CD8-positive, alpha-beta memory T cell (primary cell): ENCODE data around the gene ZNRD2. TPM values are rescaled to one million over a fixed set of nuclear protein-coding genes. Genes with fewer than 3 reads are reported as not detected.

Source experiments
- CTCF ChIA-PET: fragments of 350-600 bp; sonication (Branson Sonifier 250); formaldehyde crosslinking; loops from one replicate; lab custom pipeline; 2021; ENCODE audit warnings: antibody characterized with exemption; lab: Charles Lee
- POLR2A ChIA-PET: fragments of 350-600 bp; sonication (Branson Sonifier 250); formaldehyde crosslinking; loops from one replicate; lab custom pipeline; 2021; ENCODE audit warnings: antibody characterized with exemption; lab: Charles Lee
- DNase-seq, 5 donors: peaks; one replicate each; pipeline versions ENCODE4 v3.0.0 to v3.0.0-alpha.2; 2020 to 2022; ENCODE audit warnings: mixed read lengths in 1 of 5
- H3K27ac ChIP-seq: one replicate; pipeline ENCODE4 v1.7.0; 2013; ENCODE audit warnings: low read depth, mild to moderate bottlenecking, low read length, moderate library complexity
- H3K27me3 ChIP-seq: 2 replicates; pipeline ENCODE4 v1.7.0; 2013; ENCODE audit warnings: low read length, mild to moderate bottlenecking; ENCODE audit not compliant: insufficient read depth, poor library complexity, severe bottlenecking
- H3K36me3 ChIP-seq: 2 replicates; pipeline ENCODE4 v1.7.0; 2013; ENCODE audit warnings: mild to moderate bottlenecking, low read length, moderate library complexity; ENCODE audit not compliant: insufficient read depth
- H3K4me1 ChIP-seq: 2 replicates; pipeline ENCODE4 v1.7.0; 2013; ENCODE audit warnings: mild to moderate bottlenecking, low read length, moderate library complexity; ENCODE audit not compliant: insufficient read depth
- H3K4me3 ChIP-seq: 2 replicates; pipeline ENCODE4 v1.7.0; 2013; ENCODE audit warnings: mild to moderate bottlenecking, low read length
- H3K9me3 ChIP-seq: 2 replicates; pipeline ENCODE4 v1.7.0; 2013; ENCODE audit warnings: mild to moderate bottlenecking, low read length
- H3K27ac Mint-ChIP-seq, 8 donors: one replicate each; pipeline ENCODE4 v1.8.0; 2020 to 2021; ENCODE audit warnings: mixed read lengths in 8 of 8, mild to moderate bottlenecking in 6 of 8, inconsistent platforms in 3 of 8, moderate library complexity in 3 of 8
- H3K27me3 Mint-ChIP-seq, 2 donors: one replicate each; pipeline ENCODE4 v1.8.0; 2020 to 2021; ENCODE audit warnings: mixed read lengths in 2 of 2, mild to moderate bottlenecking in 1 of 2, moderate library complexity in 1 of 2
- H3K36me3 Mint-ChIP-seq, 3 donors: one replicate each; pipeline ENCODE4 v1.8.0; 2020 to 2021; ENCODE audit warnings: mixed read lengths in 3 of 3, inconsistent platforms in 1 of 3, mild to moderate bottlenecking in 1 of 3
- H3K4me1 Mint-ChIP-seq, 3 donors: one replicate each; pipeline ENCODE4 v1.8.0; 2020 to 2021; ENCODE audit warnings: mixed read lengths in 3 of 3, inconsistent platforms in 1 of 3, mild to moderate bottlenecking in 1 of 3
- H3K4me3 Mint-ChIP-seq, 7 donors: one replicate each; pipeline ENCODE4 v1.8.0; 2020 to 2021; ENCODE audit warnings: mixed read lengths in 7 of 7, mild to moderate bottlenecking in 6 of 7, moderate library complexity in 4 of 7, inconsistent platforms in 2 of 7
- H3K9me3 Mint-ChIP-seq, 5 donors: one replicate each; pipeline ENCODE4 v1.8.0; 2020 to 2022; ENCODE audit warnings: mixed read lengths in 5 of 5, mild to moderate bottlenecking in 3 of 5, moderate library complexity in 2 of 5, inconsistent platforms in 1 of 5
- polyA plus RNA-seq: library from polyadenylated mRNA; unstranded; fragments of 300-500 nt; fragmentation: Illumina TruSeq; gene quantifications from one replicate; pipeline ENCODE4 v1.2.3, GENCODE V29; 2021
- total RNA-seq, 2 experiments: library from RNA; stranded (reverse); gene quantifications; one replicate each; pipeline ENCODE4 v1.2.3, GENCODE V29; 2021

Gene ZNRD2
- total and polyA plus RNA-seq, 3 experiments from 2014 or later: 69.6 to 81.4 (median 77.9) TPM

DNA sequence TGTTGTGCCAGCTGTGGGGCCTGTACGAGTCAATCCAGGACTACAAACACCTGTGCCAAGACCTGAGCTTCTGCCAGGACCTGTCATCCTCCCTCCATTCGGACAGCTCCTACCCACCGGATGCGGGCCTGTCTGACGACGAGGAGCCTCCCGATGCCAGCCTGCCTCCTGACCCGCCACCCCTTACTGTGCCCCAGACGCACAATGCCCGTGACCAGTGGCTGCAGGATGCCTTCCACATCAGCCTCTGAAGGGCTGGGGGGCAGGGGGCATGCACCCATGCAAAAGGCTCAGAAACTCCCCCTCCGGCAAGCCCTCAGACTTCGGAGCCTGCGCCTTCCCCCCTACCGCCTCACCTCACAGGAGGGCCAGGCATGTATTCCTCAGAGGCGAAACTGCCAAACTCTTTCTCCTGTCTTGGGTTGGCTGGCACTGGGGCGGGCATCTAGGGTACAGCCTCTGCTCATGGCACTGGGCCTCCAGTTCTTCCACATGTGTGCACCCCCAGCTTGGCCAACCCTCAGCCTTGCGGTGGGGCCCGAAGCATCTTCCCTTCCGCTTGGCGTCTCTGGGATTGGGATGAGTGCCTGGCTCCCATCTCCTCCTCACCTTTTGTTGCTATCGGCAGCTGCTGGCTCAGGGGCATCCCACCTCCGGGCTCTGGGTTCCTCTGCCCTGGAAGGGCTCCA lies 3.3 kb downstream of the ZNRD2 start:
- H3K27ac Mint-ChIP-seq: peak overlapping the region; percentile 82 to 100 (median 94)
- Histone ChIP-seq H3K27ac (peak overlapping the region; percentile 62), H3K36me3 (no peaks in the 10 kb centered on the region), H3K4me1 (peaks cover 68% of the 10 kb centered on the region), H3K27me3 (no peaks in the 10 kb centered on the region), H3K9me3 (no peaks in the 10 kb centered on the region), H3K4me3 (peak overlapping the region; percentile 72)
- ChIA-PET POLR2A (interaction anchor here (0.9 to 4.3 kb wide), 5 partner anchors 14 to 41 kb away, joined by 3 to 34 read pairs (median 4); partner anchors contain the start of genes LTBP3, MAP3K11 and PCNX3), CTCF (interaction anchor here (1.1 to 5.5 kb wide), 8 partner anchors 9 to 37 kb away, joined by 3 to 78 read pairs (median 10); no protein-coding TSS in a partner anchor)
- H3K9me3 Mint-ChIP-seq: peaks cover 0 to 2% (median 0%) of the 10 kb centered on the region in 5 donors
- H3K4me1 Mint-ChIP-seq: peaks cover 64 to 85% (median 72%) of the 10 kb centered on the region in 3 donors
- H3K4me3 Mint-ChIP-seq: peak overlapping the region; percentile 87 to 99 (median 94)
- peaks cover 0 to 1% of the 10 kb centered on the region in 2 donors for H3K27me3 Mint-ChIP-seq
- peaks cover 0 to 38% (median 6%) of the 10 kb centered on the region in 3 donors for H3K36me3 Mint-ChIP-seq
- no peak for DNase-seq

DNA sequence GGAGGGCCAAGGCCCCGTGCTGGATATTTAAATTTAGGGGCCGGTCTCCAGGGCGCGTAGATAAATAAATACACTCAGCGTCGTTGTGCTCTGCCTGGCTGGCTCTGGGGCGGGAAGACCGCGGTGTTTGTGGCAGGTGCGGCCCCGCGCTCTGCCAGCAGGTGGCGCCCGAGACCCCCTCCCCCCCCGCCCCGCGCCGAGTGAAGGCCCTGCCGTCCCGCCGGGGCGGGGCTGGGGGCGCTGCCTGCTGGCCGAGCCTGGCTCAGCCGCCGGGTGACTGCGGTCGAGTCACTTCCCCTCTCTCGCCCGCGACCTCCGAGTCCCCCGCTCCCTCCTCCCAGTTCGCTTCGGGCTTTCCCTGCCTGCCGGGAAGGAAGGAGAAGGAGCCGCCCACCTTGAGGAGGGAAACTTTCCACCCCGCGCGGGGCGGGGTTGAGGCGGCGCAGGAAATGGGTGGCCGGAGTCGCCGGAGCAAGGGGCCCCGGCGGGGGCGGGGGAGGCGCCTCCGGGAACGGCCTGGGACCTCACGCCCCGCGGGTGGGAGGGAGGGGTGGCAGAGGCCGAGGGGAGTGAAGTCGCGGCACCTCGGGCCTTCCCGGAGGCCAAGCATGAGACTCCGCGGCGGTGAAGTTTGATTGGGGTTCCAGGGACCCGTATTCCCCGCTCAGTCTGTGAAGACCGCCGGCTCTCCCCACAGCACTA lies 4.0 kb downstream of the ZNRD2 start:
- Mint-ChIP-seq H3K4me3 (peak overlapping the region; percentile 91 to 99 (median 96)), H3K4me1 (peaks cover 60 to 80% (median 67%) of the 10 kb centered on the region in 3 donors), H3K27me3 (peaks cover 0 to 1% of the 10 kb centered on the region in 2 donors), H3K27ac (peak overlapping the region; percentile 95 to 100 (median 98)), H3K36me3 (peaks cover 0 to 40% (median 6%) of the 10 kb centered on the region in 3 donors), H3K9me3 (peaks cover 0 to 2% (median 0%) of the 10 kb centered on the region in 5 donors)
- POLR2A ChIA-PET: interaction anchor here (1.0 to 2.3 kb wide), 3 partner anchors 16 to 41 kb away, joined by 3 to 9 read pairs (median 7); partner anchors contain the start of genes LTBP3 and PCNX3
- Histone ChIP-seq H3K27ac (peak overlapping the region; percentile 76), H3K4me1 (peaks cover 64% of the 10 kb centered on the region), H3K4me3 (peak overlapping the region; percentile 87), H3K36me3 (no peaks in the 10 kb centered on the region), H3K9me3 (no peaks in the 10 kb centered on the region), H3K27me3 (no peaks in the 10 kb centered on the region)
- peak; percentile 80 to 91 (median 85) for DNase-seq
- CTCF ChIA-PET: interaction anchor here (1.0 to 6.5 kb wide), 9 partner anchors 14 to 41 kb away, joined by 3 to 78 read pairs (median 35); partner anchors contain the start of gene PCNX3

DNA sequence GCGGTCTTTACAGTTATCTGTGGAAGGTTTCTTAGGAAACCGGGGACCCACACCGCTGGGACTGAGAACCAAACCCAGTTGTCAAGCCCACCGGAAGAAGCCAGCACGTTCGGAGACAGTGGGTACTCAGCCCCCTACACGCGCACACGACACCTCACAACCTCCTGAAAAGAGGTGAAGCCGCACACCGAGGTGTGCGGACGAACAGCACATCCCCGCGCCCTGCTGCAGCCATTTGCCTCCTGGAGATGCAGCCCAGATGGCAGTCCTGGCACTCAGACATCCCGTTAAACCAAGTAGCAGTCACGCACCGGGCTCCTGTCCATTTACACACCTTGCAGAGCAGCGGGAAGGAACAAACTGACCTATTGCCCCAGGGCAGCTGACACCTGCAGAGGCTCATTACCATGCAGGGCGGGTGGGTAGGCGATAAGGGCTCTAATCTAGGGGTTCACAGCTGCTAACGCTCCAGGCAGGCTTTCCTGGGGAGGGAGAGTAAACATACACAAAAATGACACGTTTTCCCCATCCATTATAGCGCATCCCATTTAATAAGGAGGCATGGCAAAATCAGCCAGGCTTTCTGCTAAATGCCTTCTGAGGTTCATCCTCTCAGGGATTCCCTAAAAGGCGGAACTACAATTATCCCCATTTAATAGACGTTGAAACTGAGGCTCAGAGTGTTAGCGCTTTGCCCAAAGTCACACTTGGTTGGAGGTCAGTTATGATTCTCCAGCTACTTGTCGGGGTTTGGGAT lies 4.7 kb downstream of the ZNRD2 start:
- peaks cover 0 to 40% (median 6%) of the 10 kb centered on the region in 3 donors for H3K36me3 Mint-ChIP-seq
- peaks cover 4% of the 10 kb centered on the region for H3K36me3 ChIP-seq

DNA sequence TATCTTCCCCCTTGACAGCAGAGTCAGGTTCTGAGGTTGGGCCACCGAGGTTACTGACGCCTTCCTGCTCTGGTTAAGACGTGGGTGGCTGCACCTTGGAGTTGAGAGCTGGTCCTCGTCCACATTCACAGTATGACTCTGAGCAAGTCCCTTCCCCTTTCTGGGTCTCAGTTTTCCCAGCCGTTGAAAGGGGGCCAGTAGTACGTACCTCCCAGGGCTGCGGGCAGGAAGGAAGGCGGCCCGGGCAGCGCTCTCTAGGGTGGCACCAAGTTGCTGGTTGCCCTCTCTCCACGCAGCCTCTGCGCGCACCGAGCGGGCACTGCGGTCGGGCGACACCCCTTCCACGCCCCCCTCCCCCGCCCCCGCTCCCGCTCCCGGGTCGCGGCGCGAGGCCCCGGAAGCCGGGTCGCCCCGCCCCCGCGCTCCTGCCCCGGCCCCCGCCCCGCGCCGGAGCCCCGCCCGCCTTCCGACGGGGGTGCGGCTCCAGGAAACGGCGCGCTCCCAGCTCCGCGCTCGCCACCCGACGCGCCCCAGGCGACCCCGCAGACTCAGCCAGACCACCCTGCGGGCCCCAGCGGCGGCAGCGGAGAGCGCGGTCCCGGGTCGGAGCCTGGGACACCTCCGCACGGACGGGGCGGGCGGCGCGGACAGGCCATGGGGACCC lies 5.4 kb downstream of the ZNRD2 start, which contains the start of gene EHBP1L1:
TSS of gene EHBP1L1 (plus strand) at position 486 of the 664 bp plus-strand sequence. CDS start 250 bp downstream, outside the sequence.
- Histone ChIP-seq H3K9me3 (no peaks in the 10 kb centered on the region), H3K27ac (peak within 1 kb of the TSS; percentile 89), H3K27me3 (no peaks in the 10 kb centered on the region), H3K4me1 (peaks cover 60% of the 10 kb centered on the region), H3K36me3 (peaks cover 11% of the 10 kb centered on the region), H3K4me3 (peak within 1 kb of the TSS; percentile 89)
- Mint-ChIP-seq H3K27ac (peak within 1 kb of the TSS; percentile 95 to 100 (median 98)), H3K4me3 (peak within 1 kb of the TSS; percentile 91 to 99 (median 96)), H3K27me3 (peaks cover 0 to 1% of the 10 kb centered on the region in 2 donors), H3K4me1 (peaks cover 54 to 72% (median 54%) of the 10 kb centered on the region in 3 donors), H3K9me3 (peaks cover 0 to 2% (median 0%) of the 10 kb centered on the region in 5 donors), H3K36me3 (peaks cover 0 to 41% (median 6%) of the 10 kb centered on the region in 3 donors)
- DNase-seq: peak; percentile 78 to 87 (median 81)
- ChIA-PET CTCF (interaction anchor here (0.7 to 6.5 kb wide), 11 partner anchors 8 to 136 kb away, joined by 3 to 66 read pairs (median 4); partner anchors contain the start of genes KAT5 and PCNX3), POLR2A (interaction anchor here (0.6 to 3.4 kb wide), 13 partner anchors 10 to 273 kb away, joined by 3 to 32 read pairs (median 4); partner anchors contain the start of gene PCNX3)

More for the DNA sequence above, 4.7 kb downstream of the ZNRD2 start:
- peaks cover 0 to 1% of the 10 kb centered on the region in 2 donors for H3K27me3 Mint-ChIP-seq
- H3K27ac Mint-ChIP-seq: peak overlapping the region; percentile 95 to 100 (median 98)
- H3K9me3 Mint-ChIP-seq: peaks cover 0 to 2% (median 0%) of the 10 kb centered on the region in 5 donors
- DNase-seq: peak in 1 of 5 donors; percentile 28
- peak overlapping the region; percentile 76 for H3K27ac ChIP-seq
- no peaks in the 10 kb centered on the region for H3K27me3 ChIP-seq
- H3K4me1 ChIP-seq: peaks cover 60% of the 10 kb centered on the region
- H3K4me1 Mint-ChIP-seq: peaks cover 56 to 76% (median 60%) of the 10 kb centered on the region in 3 donors
- H3K4me3 ChIP-seq: peak overlapping the region; percentile 87
- ChIA-PET POLR2A (interaction anchor here (0.6 to 3.4 kb wide), 7 partner anchors 12 to 272 kb away, joined by 3 to 32 read pairs (median 7); partner anchors contain the start of gene PCNX3), CTCF (interaction anchor here (0.7 to 6.5 kb wide), 9 partner anchors 9 to 137 kb away, joined by 3 to 66 read pairs (median 4); partner anchors contain the start of genes KAT5 and PCNX3)
- peak overlapping the region; percentile 91 to 99 (median 96) for H3K4me3 Mint-ChIP-seq
- no peaks in the 10 kb centered on the region for H3K9me3 ChIP-seq

DNA sequence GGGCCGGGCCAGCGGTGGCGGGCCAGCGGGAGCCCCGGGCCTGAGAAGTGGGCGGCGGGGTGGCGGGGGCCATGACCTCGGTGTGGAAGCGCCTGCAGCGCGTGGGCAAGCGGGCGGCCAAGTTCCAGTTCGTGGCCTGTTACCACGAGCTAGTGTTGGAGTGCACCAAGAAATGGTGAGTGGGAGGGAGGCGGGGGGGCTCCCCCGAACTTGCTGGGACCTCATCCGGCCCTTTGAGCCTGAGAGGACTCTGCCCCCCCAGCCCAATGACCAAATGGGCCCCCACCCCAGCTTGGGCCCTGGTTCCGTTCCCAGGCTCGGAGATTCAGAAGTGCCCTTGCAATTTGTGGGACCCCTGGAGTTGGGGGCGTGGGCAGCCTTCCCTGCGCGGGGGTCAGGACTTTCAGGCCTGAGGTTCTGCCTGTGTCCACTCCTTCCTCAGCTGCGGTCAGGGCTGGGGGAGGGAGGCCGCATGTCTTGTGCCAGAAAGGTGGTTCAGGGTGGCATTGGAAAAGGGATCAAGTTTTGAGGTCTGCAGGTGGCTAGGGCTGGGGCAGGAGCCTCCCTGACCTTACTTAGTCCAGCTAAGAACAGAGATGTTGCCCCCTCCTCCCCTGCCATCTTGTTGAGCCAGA lies 6.1 kb downstream of the ZNRD2 start:
- POLR2A ChIA-PET: interaction anchor here (0.6 to 3.4 kb wide), 11 partner anchors 10 to 91 kb away, joined by 3 to 32 read pairs (median 6); partner anchors contain the start of gene PCNX3
- DNase-seq: no peak
- H3K27ac ChIP-seq: peak overlapping the region; percentile 89
- H3K27ac Mint-ChIP-seq: peak overlapping the region; percentile 74 to 96 (median 90)
- no peaks in the 10 kb centered on the region for H3K9me3 ChIP-seq
- peak overlapping the region; percentile 87 to 99 (median 89) for H3K4me3 Mint-ChIP-seq
- H3K4me3 ChIP-seq: peak overlapping the region; percentile 89
- H3K27me3 ChIP-seq: no peaks in the 10 kb centered on the region
- peaks cover 0 to 47% (median 6%) of the 10 kb centered on the region in 3 donors for H3K36me3 Mint-ChIP-seq
- peaks cover 0 to 1% of the 10 kb centered on the region in 2 donors for H3K27me3 Mint-ChIP-seq
- H3K4me1 Mint-ChIP-seq: peaks cover 47 to 66% (median 50%) of the 10 kb centered on the region in 3 donors
- peaks cover 0 to 2% (median 0%) of the 10 kb centered on the region in 5 donors for H3K9me3 Mint-ChIP-seq
- H3K4me1 ChIP-seq: peaks cover 53% of the 10 kb centered on the region
- peaks cover 16% of the 10 kb centered on the region for H3K36me3 ChIP-seq
- CTCF ChIA-PET: interaction anchor here (1.3 to 6.5 kb wide), 7 partner anchors 11 to 135 kb away, joined by 3 to 66 read pairs (median 5); partner anchors contain the start of gene KAT5
